GM10248 (cell line): ENCODE data around the gene EPS8L1.

Source experiments
- CTCF ChIA-PET: fragments of 300-600 bp; sonication (Branson Sonifier 250); formaldehyde crosslinking; extraction: SDS; loops from one replicate; lab custom pipeline; 2021; ENCODE audit warnings: antibody characterized with exemption; lab: Yijun Ruan, JAX
- POLR2A ChIA-PET: fragments of 350-650 bp; sonication (Branson Sonifier 250); formaldehyde crosslinking; extraction: SDS; loops from one replicate; lab custom pipeline; 2020; ENCODE audit warnings: antibody characterized with exemption; lab: Yijun Ruan, JAX
- DNase-seq: peaks from one replicate; pipeline ENCODE4 v3.0.0; 2012; ENCODE audit errors: extremely low spot score
- TF ChIP-seq, protein P1 (sequence below): IDR thresholded peaks from 2 replicates; pipeline ENCODE4 v1.5.1; 2012; ENCODE audit warnings: mild to moderate bottlenecking, low read depth; ENCODE audit errors: extremely low read depth, missing control alignments, control extremely low read depth

The EPS8L1 gene

DNA sequence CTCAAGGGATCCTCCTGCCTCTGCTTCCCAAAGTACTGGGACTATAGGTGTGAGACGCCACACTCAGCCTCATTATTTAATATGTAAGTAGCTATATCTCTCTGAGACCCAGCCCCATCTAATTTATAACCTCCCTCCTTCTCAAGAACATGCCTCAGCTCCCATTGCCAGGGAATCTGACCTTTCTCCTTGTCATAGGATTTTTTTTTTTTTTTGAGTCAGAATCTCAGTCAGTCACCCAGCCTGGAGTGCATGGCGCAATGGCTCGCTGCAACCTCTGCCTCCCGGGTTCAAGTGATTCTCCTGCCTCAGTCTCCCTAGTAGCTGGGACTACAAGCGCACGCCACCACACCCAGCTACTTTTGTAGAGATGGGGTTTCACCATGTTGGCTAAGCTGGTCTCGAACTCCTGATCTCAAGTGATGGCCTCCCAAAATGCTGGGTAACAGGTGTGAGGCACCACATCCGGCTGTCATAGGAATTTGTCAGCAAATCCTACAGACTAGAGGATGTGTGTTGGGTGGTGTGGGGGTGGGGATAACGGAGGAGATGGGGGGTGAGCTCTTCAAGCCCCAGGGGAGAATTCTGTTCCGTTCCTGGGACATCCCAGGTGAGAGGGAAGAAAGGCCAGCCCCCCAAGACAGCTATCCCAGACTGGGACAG lies 5.1 kb upstream of the EPS8L1 start:
- no peak for DNase-seq
- CTCF ChIA-PET: interaction anchor here (2.0 kb wide), 1 partner anchor 18 kb away, joined by 4 read pairs; no protein-coding TSS in a partner anchor
- TF ChIP-seq, protein P1, sequence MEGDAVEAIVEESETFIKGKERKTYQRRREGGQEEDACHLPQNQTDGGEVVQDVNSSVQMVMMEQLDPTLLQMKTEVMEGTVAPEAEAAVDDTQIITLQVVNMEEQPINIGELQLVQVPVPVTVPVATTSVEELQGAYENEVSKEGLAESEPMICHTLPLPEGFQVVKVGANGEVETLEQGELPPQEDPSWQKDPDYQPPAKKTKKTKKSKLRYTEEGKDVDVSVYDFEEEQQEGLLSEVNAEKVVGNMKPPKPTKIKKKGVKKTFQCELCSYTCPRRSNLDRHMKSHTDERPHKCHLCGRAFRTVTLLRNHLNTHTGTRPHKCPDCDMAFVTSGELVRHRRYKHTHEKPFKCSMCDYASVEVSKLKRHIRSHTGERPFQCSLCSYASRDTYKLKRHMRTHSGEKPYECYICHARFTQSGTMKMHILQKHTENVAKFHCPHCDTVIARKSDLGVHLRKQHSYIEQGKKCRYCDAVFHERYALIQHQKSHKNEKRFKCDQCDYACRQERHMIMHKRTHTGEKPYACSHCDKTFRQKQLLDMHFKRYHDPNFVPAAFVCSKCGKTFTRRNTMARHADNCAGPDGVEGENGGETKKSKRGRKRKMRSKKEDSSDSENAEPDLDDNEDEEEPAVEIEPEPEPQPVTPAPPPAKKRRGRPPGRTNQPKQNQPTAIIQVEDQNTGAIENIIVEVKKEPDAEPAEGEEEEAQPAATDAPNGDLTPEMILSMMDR: no peak
- POLR2A ChIA-PET: no interaction called here

DNA sequence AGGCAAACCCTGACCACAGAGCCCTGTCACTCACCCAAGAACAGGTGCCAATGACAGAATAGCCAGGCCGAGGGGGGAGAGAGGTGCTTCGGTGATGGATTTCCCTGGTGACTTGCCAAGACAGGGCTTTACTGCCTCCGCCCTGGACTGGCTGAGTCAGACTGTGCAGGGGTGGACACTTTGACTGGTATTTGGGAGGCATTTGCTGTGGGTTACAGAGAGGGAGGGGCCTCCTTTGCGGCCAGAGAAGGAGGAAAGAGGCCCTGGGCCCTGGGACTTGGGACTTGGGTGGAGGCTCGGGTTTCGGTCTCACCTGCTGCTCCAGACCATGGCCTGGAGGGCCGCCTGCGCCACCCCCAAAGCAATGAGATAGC lies 4.6 kb upstream of the EPS8L1 start:
- POLR2A ChIA-PET: no interaction called here
- DNase-seq: no peak
- TF ChIP-seq, protein P1: no peak
- CTCF ChIA-PET: no interaction called here

GRCh38 chr19:55071913-55072312 lies 3.8 kb upstream of the EPS8L1 start:
- DNase-seq: no peak
- POLR2A ChIA-PET: interaction anchor here (0.6 kb wide), 1 partner anchor 220 kb away, joined by 3 read pairs; no protein-coding TSS in a partner anchor
- TF ChIP-seq, protein P1: no peak
- CTCF ChIA-PET: no interaction called here

GRCh38 chr19:55076321-55076720 lies 652 bp downstream of the EPS8L1 start:
- TF ChIP-seq, protein P1: no peak
- ChIA-PET POLR2A (no interaction called here), CTCF (interaction anchor here (2.8 kb wide), 1 partner anchor 12 kb away, joined by 13 read pairs; no protein-coding TSS in a partner anchor)
- no peak for DNase-seq

DNA sequence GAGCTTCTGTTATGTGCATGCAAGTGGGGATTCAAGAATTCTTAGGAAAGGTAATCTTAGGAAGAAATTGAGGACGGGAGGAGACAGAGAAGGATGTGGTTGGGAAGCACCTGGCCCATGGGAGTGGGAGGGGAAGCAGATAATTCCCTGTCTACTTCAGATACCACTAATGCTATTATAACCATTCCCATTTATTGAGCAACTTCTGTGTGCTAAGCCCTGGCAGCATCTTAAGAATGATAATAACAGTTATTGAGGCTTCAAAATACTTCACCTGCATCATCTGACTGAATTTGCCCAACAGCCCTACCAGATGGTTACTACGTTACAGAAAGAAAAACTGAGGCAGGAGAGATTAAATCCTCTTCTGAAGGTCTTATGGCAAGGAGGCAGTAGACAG lies 1.4 kb downstream of the EPS8L1 start:
- POLR2A ChIA-PET: no interaction called here
- CTCF ChIA-PET: interaction anchor here (2.8 kb wide), 1 partner anchor 11 kb away, joined by 13 read pairs; no protein-coding TSS in a partner anchor

GRCh38 chr19:55078996-55079395 lies 3.3 kb downstream of the EPS8L1 start:
- TF ChIP-seq, protein P1: no peak
- no peak for DNase-seq
- CTCF ChIA-PET: interaction anchor here (1.8 kb wide), 1 partner anchor 10 kb away, joined by 8 read pairs; no protein-coding TSS in a partner anchor
- POLR2A ChIA-PET: no interaction called here

More for the DNA sequence above, 1.4 kb downstream of the EPS8L1 start:
- DNase-seq: no peak
- TF ChIP-seq, protein P1: no peak
